Measurements from ENCODE around the gene SIAH2.

SIAH2 gene

DNA sequence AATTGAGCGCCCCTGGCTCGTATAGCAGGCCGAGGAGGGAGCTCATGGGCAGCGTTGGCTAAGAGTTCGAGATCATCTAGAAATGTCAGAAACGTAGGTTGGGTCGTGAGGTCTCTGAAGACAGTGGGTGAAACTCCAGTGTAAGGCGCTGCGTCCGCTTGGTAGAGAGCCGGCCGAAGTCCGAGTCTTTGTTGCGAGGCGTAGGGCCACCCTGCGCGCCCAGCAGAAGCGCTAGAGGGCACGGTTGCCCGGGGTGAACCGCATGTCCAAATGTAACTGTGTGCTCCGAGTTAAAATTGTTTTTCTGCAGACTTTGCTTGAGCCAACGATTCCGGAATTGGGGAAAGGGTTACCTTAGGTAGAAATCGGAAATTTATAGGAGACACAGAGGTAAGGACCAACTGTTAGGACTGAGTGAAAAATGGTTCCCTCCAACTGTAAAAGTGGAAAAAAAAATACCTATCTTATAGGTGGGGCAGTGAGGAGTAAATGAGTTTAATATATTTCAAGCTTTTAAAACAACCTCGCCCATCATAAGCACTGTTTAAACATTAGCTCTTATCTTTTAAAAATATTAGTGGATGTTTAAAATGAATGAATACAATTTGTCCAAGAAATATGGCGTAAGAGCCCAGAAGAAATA, 993 bp upstream of the SIAH2 start:
- TF ChIP-seq GATA3 (IDR thresholded peaks at IDR 0.05; ENCODE audit: low read depth, low read length) (no peak), GATA2 (IDR thresholded peaks at IDR 0.05; ENCODE audit: low read depth, low read length) (no peak)

DNA sequence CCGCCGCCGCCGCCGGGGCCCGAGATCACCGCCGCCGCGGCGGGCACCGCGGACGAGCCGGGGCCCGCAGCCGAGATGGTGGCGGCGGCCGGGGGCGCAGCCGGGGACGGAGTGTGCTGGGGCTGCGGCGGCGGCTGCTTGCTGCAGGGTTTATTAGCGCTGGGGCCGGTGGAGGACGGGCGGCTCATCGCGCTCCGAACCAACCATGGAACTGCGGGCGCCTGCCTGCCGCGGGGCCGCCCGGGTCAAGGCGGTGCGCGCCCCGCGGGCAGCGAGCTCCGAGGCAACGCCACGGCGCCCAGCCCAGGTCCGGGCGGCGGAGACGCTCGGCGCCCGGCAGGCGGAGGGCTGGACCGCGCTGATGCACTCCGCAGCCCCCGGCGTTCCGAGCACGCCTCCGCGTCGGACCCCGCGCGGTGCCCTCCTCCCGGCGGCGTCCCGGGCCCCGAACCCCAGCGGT, 277 bp downstream of the SIAH2 start:
- TF ChIP-seq GATA3 (IDR thresholded peaks at IDR 0.05; ENCODE audit: low read depth, low read length) (no peak), GATA2 (IDR thresholded peaks at IDR 0.05; ENCODE audit: low read depth, low read length) (no peak)

DNA sequence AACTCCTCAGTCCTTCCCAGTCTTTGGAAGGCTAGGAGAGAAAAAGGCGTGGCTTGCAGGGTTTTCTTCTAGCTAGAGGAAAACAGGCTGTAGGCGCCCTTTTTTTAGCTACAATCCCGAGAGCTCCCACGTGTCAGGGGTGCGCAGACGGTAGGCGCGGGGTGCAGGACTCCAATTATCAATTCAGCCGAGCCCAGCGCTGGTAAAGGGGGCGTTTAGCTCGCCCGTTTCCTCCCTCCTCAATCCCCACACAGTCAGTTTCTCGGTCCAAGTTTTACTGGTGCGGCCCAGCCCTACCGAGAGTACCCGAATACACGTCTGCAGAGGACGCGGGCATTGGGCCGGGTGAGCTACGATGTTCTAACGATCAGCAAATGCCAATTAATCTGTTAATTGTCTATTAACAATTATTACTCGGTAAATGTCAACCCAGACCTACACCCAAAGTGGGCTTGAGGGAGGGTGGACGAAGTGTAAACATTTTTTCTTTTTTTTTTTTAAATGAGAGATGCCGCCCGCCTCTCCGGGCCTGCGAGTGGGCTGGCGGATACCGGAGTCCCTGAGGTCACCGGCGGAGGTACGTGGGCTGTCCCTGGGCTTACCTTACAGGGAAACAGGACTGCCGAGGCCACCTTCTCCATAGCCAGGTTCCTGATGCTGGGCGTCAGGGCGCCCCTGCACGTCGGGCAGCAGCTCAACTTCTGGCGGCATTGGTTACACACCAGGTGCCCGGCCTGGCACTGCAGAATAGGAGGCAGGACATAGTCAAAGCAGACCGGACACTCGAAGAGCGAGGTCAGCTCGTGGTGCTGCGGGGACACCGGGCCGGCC, 923 bp downstream of the SIAH2 start:
- TF ChIP-seq GATA3 (IDR thresholded peaks at IDR 0.05; ENCODE audit: low read depth, low read length) (no peak), GATA2 (IDR thresholded peaks at IDR 0.05; ENCODE audit: low read depth, low read length) (no peak)

DNA sequence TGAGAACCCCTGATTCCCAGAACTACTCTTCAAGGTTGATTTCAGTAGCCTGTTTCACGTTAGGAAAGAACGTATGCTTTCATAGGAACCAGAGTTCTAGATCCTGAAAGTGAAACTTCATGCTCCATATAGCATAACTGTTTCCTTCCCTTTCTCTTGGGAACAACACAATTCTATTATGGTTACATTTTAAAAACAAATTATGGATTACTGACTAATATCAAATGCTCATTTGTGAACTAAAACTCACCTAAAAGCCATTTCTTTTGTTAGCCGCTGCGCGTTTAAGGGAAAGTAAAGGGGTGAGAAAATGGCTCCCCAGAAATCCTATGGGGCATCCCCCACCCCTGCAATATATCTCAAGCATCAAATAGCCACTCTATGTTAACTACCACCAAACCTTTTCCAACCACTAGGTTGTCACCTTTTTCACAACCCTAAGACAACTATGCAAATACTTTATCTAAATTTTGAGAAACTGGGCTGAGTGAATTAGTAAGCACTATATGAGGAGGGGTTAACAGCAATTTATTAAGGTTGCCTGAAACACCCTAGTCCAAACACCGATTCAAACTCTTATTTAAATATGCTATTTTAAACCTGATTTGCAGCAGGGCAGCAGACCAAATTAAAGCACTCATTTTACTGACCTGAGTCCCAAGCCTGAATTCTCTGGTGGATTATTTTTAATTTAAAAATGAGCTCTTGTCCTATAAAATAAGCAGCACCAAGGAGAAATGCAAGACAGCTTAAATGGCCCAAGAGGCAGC, 2.4 kb downstream of the SIAH2 start:
- TF ChIP-seq GATA3 (IDR thresholded peaks at IDR 0.05; ENCODE audit: low read depth, low read length) (no peak), GATA2 (IDR thresholded peaks at IDR 0.05; ENCODE audit: low read depth, low read length) (no peak)

DNA sequence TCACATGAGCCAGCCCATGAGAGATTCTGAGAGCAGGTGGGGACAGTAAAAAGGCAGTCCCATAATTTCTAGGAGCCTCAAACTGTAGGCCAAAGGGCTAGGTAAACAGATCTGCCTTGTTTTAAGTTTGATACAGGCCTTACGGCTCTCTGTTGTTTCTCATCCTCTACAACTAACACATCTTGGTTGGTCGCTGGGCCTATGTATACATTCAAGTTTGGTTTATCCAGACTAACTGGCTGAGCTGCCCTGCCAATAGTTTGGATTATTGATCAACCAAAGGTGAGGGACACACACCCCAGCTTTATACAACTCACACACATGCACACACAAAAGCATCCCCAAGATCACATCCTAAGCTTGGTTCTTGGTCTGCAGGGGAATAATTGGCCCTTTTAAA, 3.0 kb downstream of the SIAH2 start:
- no peak for TF ChIP-seq GATA2 (IDR thresholded peaks at IDR 0.05; ENCODE audit: low read depth, low read length)

DNA sequence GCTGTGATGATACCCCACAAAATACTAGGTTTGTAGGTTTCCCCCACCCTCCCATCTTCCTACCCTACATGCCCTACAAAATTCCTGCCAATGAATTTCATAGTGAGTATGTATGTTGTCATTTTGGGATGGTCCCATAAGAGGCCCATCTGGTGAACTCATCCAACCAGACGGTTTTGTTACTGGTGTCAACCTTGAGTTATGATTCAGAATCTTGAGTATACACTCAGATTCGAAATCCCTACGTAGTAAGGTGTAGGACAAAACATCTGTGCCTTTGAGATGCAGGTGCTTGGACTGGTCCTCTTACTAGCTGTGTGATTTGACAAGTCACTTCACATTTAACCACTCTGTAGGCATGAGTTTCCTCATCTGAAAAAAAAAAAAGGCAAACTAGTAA, 3.6 kb downstream of the SIAH2 start:
- TF ChIP-seq GATA2 (IDR thresholded peaks at IDR 0.05; ENCODE audit: low read depth, low read length) (no peak), GATA3 (IDR thresholded peaks at IDR 0.05; ENCODE audit: low read depth, low read length) (no peak)

DNA sequence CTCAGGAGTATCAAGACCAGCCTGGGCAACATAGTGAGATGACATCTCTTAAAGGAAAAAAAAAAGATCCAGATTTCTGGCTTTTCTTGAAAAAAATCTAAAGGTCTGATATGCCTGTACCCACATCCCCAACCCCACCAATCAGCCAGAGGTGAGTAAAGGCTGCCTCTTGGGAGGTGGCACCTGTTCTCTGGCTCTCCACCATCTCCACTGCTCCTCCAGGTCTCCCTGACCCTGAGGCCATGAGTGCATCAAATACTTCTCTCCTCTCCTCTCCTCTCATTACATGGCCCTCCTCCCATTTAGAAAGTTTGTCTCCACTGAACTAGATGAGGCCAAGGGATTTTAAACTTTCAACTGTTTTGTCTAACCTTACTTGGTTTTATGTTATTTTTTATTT, 5.2 kb downstream of the SIAH2 start:
- TF ChIP-seq GATA3 (IDR thresholded peaks at IDR 0.05; ENCODE audit: low read depth, low read length): no peak

DNA sequence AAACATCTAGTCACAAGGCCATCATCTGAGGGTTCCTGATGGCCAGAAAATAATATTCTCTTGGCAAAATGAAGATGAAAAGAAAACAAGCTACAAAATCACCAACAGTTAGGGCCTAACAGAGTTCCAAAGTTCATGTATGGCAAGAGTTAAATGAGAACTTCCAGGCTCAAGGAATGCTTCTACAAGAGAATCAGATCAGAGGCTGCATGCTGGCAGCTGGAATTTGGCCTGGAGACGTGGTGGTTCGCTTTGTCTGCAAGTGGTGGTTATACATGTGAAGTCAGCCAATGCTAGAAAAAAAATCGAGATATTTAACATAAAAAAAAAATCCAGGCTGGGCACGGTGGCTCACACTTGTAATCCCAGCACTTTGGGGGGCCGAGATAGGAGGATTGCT, 5.6 kb downstream of the SIAH2 start:
- TF ChIP-seq GATA3 (IDR thresholded peaks at IDR 0.05; ENCODE audit: low read depth, low read length) (no peak), GATA2 (IDR thresholded peaks at IDR 0.05; ENCODE audit: low read depth, low read length) (no peak)

DNA sequence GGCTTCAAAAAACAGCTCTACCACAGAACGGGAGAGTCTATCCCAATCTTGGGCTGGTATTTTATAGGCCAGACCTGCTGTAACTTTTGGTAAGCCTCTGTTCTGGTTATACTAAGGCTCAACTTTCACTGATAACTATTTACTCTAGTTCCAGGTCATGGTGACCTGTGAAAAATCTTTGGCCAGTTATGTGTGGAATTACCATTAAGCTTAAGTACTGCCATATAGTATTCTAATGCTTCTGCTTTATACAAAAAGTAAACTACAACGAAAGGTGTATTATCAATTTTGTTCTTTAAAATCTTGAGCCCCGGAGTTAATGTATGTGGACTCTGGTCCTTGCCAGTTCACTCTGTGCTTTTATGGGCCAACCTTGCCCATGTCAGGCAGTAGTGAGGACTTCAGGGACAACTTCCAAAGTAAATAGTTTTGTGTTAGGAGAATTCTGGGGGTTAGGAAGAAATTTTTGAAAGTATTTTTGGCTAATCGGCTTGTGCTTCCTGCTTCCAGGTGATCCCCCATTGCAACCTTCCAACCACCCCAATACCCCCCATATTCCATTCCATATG, 6.4 kb downstream of the SIAH2 start:
- TF ChIP-seq GATA3 (IDR thresholded peaks at IDR 0.05; ENCODE audit: low read depth, low read length) (no peak), GATA2 (IDR thresholded peaks at IDR 0.05; ENCODE audit: low read depth, low read length) (no peak)

DNA sequence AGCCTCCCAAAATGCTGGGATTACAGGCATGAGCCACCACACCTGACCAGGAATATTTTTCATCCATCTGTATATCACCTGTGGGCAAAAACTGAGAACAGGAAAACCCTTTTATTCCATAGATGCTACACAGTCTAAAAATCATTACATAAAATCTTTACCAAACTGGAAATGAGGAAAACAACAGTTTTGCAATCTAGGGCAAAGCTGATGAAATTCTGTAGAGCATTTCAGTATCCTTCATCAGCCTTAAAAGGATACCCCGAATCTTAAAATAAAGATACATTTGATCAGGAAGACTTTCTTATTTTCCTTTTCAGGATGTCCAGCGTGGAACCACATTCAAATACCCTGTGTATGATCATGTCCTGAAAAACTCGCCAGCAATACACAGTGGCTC, 7.1 kb downstream of the SIAH2 start:
- TF ChIP-seq GATA2 (IDR thresholded peaks at IDR 0.05; ENCODE audit: low read depth, low read length): no peak
- TF ChIP-seq GATA3 (IDR thresholded peaks at IDR 0.05; ENCODE audit: low read depth, low read length): no peak

DNA sequence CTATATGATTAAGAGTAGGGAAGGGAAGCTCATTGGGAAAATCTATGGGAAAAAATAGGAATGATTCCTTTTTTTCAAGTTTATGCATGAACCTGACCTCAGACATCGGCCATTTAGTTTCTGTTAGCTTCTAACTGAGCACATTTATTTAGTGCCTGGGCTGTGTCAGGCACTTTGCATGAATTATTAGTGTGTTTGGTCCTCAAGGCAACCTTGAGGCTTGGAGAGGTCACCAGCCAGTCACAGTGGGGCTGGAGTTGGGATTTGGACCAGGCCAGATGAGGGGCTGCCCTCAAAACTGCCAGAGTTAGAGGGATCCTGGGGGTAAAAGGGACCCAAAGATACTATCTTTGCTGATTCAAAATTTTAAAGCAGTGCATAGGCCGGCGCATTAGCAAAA, 8.1 kb downstream of the SIAH2 start:
- TF ChIP-seq GATA2 (IDR thresholded peaks at IDR 0.05; ENCODE audit: low read depth, low read length) (no peak), GATA3 (IDR thresholded peaks at IDR 0.05; ENCODE audit: low read depth, low read length) (no peak)

DNA sequence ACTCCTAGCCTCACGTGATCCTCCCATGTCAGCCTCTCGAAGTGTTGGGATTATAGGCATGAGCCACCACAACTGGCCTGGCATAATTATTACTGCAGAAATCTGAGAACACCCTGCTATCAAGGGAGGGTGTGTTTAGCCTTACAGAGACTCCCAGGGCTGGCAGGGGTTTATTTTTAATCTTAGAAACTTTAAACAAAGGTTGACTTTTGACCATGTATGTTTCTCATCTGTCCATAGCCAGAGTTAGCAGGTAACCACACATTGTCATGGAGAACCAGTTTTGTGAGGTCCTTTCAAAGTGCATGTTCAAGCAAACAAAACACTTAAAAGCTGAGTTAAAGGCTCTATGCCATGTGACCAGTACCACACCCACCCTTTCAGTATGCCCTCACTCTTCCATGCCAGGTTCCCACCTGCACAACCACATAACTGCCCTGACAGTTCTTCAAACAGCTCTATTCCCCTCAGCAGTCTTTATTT, 11.1 kb downstream of the SIAH2 start:
- TF ChIP-seq GATA3 (IDR thresholded peaks at IDR 0.05; ENCODE audit: low read depth, low read length) (no peak), GATA2 (IDR thresholded peaks at IDR 0.05; ENCODE audit: low read depth, low read length) (no peak)

DNA sequence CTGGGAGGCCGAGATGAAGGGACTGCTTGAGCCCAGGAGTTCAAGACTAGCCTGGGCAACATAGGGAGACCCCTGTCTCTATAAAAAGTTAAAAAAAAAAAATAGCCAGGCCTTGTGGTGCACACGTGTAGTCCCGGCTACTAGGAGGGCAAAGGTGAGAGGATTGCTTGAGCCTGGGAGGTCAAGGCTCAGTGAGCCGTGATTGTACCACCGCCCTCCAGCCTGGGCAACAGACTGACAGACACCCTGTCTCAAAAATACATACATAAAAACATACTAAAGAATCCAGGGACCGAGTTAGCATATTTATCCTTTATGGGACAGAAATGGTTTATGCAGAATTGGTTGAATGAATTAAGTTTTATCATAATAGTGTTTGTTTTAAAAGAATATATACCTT, 13.7 kb downstream of the SIAH2 start:
- TF ChIP-seq GATA2 (IDR thresholded peaks at IDR 0.05; ENCODE audit: low read depth, low read length) (no peak), GATA3 (IDR thresholded peaks at IDR 0.05; ENCODE audit: low read depth, low read length) (no peak)

DNA sequence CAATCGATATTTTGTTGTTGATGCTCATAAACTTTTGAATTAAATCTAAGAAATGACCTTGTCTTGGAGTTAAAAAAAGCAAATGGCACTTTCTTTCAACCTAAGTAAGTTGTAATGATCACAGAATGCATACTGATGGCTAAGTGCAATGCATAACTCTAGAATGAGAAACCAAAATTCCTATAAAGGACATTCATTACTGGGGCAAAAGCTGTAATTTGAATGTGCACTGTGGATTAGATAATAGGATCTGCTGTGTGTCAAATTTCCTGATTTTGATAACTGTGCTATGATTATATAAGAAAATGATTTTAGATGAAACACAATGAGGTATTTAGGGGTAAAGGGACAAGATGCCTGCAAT, 14.3 kb downstream of the SIAH2 start:
- TF ChIP-seq GATA2 (IDR thresholded peaks at IDR 0.05; ENCODE audit: low read depth, low read length) (no peak), GATA3 (IDR thresholded peaks at IDR 0.05; ENCODE audit: low read depth, low read length) (no peak)

All from SH-SY5Y (cell line).